ENCODE results near the gene CRYBA4. TPM values are rescaled to one million over a fixed set of nuclear protein-coding genes. Genes with fewer than 3 reads are reported as not detected.

The CRYBA4 gene
- total RNA-seq, 3 donors from 2014 or later: not detected

DNA sequence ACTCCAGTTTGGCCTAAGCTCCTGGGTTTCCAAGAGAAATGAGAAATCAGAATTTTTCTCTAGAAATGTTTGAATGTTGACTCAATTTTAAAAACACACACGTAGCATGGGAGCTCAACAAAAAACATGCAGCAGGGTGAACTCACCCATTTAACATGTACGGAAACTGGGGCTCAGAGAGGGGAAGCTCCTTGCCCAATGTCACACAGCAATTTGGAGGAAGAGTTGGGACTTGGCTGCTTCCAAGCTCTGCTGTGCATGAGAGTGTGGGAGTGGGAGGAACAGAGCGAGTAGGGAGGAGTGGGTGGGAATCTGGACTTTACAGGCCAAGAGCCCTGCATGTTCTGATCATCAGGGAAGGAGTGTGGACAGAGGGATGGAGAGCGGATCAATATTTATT, 37.8 kb upstream of the CRYBA4 start:
- H3K4me1 ChIP-seq: no peaks in the 10 kb centered on the region
- H3K27ac ChIP-seq: no peak overlapping the region
- intact Hi-C loops (cut with DNase I; ENCODE audit: low total_unique reads): no loop called here

DNA sequence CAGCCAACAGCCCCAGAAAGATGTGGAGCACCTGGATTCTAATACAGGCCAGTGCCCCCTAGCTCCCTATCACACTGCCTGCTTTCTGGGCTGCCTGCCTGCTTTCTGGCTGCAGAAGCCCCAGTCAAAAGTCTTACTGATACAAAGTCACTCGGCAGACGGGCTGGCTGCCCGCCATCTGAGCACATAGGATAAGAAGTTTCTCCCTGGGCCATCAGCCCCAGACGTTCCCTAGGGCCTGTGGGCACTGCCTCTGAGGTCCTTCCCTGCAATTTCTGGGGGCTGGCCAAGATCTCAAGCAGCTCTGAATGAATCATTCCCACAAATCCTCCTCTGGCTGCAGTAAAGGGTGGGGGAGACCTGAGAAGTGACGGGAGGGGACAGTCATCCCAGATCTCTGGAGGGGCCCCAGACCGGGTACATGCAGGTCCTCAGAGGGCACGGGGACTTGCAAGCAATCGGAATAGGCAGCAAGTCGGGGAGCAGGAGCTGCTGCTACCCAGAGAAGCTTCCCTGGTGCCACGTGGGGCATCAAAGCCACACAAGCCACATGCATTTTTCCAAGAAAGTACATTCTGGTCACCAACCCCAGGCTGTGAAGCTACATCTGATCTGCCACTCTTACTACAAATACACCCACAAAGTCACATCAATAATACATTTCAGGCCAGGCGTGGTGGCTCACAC, 36.5 kb upstream of the CRYBA4 start:
- no peak for TF ChIP-seq CTCF (IDR thresholded peaks at IDR 0.05)
- TF ChIP-seq POLR2AphosphoS5 (IDR thresholded peaks at IDR 0.05): no peak
- TF ChIP-seq POLR2A (IDR thresholded peaks at IDR 0.05): no peak
- Histone ChIP-seq H3K36me3 (no peaks in the 10 kb centered on the region), H3K27ac (no peak overlapping the region), H3K4me1 (no peaks in the 10 kb centered on the region), H3K9me3 (no peaks in the 10 kb centered on the region), H3K27me3 (no peaks in the 10 kb centered on the region), H3K4me3 (no peak overlapping the region)
- intact Hi-C loops (cut with DNase I; ENCODE audit: low total_unique reads): no loop called here
- no peak for DNase-seq (ENCODE audit: low spot score in 2 of 2)

More for the DNA sequence above, 37.8 kb upstream of the CRYBA4 start:
- H3K9me3 ChIP-seq: no peaks in the 10 kb centered on the region
- H3K27me3 ChIP-seq: no peaks in the 10 kb centered on the region
- no peak for DNase-seq (ENCODE audit: low spot score in 2 of 2)
- H3K4me3 ChIP-seq: no peak overlapping the region
- no peaks in the 10 kb centered on the region for H3K36me3 ChIP-seq
- TF ChIP-seq CTCF (IDR thresholded peaks at IDR 0.05): no peak

DNA sequence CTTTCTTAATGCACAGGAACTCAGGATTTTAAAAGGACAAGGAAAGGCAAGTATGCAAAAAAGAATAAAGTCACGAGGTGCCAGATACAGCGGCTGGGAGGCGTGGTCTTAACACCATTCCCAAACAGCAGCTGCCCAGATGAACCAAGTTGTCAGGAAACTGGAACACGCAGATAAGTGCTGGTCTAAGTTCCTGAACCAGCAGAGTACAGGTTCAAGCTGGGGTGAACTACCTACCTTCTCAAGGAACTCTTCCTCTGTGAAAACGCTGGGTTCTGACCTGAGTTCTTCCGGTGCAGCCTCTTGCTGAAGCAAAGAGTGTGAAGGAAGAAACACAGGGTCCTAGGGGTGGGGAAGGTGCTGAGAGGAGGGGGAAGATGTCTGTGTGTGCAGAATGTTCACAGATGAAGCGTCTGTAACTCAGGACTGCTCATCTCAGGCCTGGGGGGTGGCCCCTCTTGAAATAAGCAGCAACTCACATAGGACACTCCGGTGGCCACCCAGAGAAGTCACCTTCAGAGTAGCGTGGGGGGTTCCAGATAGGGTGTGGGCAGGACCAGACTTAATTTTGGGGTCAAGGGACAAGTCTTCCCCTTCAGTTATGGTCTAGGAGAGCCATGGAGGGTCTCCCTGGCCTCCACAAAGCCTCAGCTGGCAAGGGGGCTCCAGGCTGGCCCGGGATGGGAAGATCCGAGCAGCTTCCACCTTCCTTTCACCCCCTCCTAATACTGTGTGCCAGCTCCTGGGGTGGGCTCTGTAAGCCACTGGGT, 35.0 kb upstream of the CRYBA4 start:
- H3K4me3 ChIP-seq: no peak overlapping the region
- H3K27ac ChIP-seq: peak overlapping the region in 1 of 2 donors; percentile 52
- intact Hi-C loops (cut with DNase I; ENCODE audit: low total_unique reads): no loop called here
- TF ChIP-seq POLR2A (IDR thresholded peaks at IDR 0.05) (no peak), POLR2AphosphoS5 (IDR thresholded peaks at IDR 0.05) (no peak), CTCF (IDR thresholded peaks at IDR 0.05) (no peak)
- no peaks in the 10 kb centered on the region for H3K36me3 ChIP-seq
- no peaks in the 10 kb centered on the region for H3K9me3 ChIP-seq
- no peak for DNase-seq (ENCODE audit: low spot score in 2 of 2)
- H3K27me3 ChIP-seq: no peaks in the 10 kb centered on the region
- H3K4me1 ChIP-seq: peaks cover 0 to 3% of the 10 kb centered on the region in 2 donors

- no peak for DNase-seq (ENCODE audit: low spot score in 2 of 2)
- Histone ChIP-seq H3K36me3 (no peaks in the 10 kb centered on the region), H3K4me3 (peak overlapping the region in 1 of 3 donors; percentile 81), H3K27ac (no peak overlapping the region), H3K9me3 (no peaks in the 10 kb centered on the region), H3K27me3 (no peaks in the 10 kb centered on the region), H3K4me1 (peaks cover 0 to 3% of the 10 kb centered on the region in 2 donors)
- intact Hi-C loops (cut with DNase I; ENCODE audit: low total_unique reads): no loop called here
- TF ChIP-seq CTCF (IDR thresholded peaks at IDR 0.05): no peak
- TF ChIP-seq POLR2AphosphoS5 (IDR thresholded peaks at IDR 0.05): no peak
- TF ChIP-seq POLR2A (IDR thresholded peaks at IDR 0.05): no peak
Measured at GRCh38 chr22:26587991-26588613, 33.7 kb upstream of the CRYBA4 start.
